AG08396 (cell line): ENCODE results near the gene ITGAV.

ENCODE experiments used
- DNase-seq: peaks from one replicate; pipeline ENCODE4 v3.0.0; 2012; ENCODE audit warnings: low spot score, mixed read lengths

Gene ITGAV

DNA sequence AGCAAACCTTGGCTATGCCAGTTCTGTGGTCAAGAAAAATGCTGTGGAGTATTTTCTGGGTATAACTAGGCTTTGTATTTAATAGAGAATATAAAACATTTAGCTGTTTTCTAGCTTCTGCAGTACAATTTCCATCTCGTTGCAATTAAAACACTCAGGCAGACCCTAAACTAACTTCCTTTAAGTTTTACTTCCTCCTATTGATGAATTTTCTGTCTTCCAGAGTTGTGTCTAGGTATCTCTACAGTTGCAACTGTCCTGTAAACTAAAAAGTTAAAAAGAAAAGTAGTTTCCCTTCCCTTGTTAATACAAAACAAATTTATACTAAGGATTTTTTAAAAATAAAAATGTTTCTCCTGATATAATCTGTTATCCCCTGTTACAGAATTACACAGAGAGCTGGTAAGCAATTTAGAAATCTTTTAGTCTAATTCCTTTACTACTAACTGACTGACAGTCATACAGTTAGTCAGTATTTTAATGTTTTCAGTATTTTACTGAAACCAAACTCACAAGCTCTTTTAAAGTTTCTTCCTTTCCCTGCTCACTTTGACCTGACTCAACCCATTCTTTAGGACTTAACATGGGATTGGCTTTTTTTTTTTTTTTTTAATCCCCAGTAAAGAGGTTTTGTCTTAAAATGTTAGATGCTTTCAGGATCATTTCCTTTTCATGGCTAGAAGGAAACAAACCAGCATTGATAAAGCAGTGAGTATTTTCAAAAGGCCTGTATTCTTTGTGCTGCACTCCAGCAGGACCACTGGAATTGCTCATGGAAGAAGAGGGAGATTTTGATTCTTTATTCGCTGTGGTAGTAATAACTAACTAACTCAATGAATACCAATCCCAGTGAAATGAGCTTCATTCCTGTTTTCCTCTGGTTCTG is 22.9 kb downstream of the ITGAV start:
- no peak for DNase-seq

DNA sequence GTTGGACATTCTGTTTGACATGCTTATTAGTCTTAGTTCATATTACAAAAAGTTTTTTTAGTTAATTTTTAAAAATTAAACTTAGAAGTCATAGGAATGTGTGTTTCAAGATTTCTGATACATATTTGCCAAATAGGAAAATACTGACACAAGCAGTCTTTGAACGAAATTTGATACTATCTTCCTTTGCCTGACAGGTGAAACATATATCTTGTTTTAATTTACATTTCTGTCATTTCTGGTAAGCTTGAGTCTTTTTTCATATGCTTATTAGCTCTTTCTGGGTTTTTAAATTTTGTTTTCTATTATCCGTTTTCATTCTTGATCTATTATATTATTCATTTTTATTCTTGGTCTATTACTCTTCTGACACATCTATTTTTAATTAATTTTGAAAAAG is 24.5 kb downstream of the ITGAV start:
- DNase-seq = no peak

DNA sequence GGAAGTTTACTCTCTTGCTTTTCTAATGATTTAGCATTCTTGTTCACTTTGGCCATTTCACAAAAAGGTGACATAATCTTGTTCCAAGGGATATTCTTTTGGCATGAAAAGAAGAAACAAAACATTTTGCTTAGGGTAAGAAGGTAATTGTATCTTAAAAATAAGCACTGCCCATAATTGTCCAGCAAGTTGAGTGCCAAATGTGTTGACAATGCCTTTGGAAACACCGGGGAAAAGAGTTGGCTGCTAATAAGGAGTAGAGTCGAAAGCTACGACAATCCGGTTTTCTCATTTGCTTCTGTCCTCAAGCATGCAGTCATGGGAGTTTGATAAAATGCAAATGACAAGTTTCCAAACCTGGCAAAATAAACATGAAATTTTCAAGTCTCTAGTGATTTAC is 27.3 kb downstream of the ITGAV start:
- DNase-seq = no peak

DNA sequence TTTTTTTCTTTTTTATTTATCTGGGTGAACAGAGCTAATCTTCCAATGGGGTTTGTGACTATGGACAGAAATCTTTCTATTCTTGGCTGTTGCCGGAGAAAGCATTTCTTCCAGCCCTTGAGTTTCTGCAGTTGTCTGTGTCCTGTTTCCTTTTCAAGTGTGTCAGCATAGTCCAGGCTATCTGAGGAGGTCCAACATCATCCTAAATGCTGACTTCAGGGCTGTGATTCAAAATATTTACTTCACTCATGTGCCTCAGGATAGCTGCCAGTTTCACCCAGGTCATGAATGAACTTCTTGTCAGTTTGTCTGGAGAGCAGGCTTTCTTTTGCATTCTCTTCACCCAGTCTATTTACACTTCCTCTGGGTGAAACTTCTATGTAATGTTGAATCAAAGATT is 27.9 kb downstream of the ITGAV start:
- no peak for DNase-seq

DNA sequence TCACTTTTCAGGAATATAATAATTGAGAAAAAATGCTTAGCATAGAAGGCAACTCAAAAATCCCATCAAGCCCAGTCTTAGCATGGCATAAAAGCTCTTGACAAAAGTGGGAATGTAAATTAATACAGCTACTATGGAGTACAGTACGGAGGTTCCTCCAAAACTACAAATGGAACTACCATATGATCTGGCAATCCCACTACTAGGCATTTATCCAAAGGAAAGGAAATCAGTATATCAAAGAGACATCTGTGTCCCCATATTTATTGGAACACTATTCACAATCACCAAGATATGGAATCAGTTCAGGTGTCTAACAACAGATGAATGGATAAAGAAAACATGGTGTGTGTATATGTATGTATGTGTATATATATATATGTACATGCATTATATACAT is 28.8 kb downstream of the ITGAV start:
- DNase-seq = no peak

DNA sequence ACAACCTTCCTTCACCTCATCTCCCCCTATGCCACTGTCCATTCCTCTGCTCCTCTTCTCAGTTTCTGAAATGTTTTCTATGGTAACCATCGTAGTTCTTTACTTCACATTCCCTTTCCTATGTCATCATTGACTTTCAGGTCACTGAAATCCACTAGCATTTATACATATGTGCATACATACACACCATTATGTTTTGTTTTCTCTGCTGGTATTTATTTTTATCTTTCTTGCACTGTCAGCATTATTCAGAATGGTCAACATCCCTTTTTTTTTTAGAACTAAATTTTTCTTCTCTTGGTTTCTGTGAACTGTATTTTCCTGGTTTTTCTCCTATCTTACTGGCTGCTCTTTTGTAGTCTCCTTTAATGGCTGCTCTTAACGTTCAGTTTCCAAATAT is 33.2 kb downstream of the ITGAV start:
- DNase-seq = no peak

DNA sequence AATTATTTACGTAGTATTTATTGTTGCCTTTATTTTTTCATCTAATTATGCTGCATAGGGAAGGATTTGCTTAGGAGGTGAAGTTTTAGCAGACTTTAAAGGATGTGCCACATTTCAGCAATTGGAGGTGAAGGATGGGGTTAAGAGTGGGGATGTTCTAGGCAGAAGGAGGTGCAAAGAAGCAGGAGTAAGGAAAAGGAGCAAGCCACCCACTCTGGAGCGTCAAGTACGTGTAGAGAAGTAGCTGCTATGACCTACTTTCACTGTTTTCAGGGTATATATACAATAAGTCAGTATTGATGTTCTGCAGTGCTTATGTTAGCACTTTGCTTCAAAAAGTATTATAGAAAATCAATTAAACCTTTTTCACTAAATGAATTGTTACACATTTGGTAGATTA is 34.4 kb downstream of the ITGAV start:
- no peak for DNase-seq

DNA sequence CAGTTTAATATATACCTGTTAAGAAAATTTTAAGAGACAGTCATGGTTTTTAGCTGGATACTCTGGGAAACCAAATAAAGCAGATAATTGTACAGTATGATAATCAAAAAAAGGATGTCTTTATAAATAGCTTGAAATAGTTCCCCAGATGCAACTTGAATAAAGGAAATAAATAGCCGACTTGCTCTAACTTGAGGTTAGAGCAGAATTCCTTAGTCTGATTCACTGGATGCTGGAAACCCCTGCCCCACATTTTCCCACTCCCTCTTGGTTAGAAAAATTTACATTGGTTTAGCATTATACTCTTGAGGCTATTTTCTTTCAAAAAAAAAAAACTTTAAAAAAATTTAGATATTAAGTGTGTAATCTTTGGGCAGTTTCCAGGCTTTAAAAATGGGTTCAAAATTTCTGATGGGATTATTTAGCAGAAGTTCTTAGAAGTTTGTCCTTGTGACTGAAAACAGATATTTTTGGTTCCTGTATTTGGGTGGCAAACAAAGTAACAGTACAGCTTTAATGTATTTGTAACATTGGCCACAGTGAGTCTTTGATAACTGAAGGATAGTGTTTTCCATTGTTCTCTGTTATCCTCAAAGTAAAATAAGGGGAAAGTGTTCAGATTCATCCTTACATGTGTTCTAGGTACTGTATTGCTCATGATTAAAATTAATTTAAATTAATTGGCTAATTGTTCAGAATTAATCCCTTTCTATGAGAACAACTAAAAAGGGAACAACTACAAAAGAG is 39.6 kb downstream of the ITGAV start:
- no peak for DNase-seq

DNA sequence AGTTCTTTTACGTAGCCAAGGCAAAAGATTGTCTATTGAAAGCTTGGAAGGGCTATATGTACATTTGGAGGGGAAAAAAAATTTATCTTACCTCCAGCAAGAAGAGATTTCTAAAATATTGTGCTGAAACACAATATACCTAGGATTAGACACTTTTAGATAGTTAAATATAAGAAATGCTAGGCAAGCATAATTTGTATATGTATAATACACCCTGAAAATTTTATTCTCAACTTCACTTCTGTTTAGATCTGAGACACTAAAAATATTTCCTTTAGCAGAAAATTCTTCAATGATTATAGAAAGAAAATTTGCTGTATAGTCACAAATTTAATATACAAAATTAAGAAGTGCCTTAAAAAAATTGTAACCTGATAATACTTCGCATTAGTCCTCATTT is 42.6 kb downstream of the ITGAV start:
- no peak for DNase-seq

DNA sequence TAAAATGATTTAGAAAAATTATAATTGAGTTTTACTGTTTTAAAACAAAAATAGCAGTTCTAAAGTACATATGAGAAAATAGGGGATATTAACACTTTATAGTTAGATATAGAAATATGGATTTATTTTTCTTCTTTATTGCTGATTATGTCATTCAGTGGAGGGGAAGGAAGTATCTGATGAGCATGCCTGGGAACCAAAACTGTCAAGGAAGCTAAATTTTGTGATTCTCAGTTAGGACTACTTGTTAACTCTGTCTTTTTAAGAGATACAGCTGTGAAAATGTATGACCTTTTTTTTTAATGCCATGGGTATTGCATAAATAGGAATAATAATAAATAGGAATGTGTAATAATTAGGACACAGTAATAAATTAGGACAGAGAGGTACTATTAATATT is 44.8 kb downstream of the ITGAV start:
- no peak for DNase-seq

DNA sequence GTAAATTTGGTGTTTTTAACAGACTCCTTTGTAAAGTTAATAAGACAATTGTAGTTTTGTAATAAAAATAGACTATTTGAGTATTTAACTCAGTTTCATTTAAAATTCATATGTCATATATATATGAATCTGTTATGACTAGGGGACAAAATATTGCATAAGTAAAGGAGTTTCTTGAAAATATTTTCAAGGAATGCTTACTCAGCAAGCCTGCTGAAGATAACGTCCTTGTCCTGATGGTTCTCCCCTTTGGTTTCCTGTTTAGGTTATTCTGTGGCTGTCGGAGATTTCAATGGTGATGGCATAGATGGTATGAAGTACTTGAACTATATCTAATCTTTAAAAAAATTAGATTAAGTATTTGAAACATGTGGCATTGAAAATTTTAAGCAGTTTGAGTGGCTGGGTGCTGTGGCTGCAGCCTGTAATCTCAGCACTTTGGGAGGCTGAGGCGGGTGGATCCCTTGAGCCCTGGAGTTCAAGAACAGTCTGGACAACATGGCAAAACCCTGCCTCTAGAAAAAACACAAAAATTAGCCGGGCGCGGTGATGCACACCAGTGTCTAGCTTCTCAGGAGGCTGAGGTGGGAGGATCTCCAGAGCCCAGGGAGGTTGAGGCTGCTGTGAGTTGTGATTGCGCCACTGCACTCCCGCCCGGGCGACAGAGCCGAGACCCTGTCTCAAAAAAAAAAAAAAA is 47.1 kb downstream of the ITGAV start:
- no peak for DNase-seq

DNA sequence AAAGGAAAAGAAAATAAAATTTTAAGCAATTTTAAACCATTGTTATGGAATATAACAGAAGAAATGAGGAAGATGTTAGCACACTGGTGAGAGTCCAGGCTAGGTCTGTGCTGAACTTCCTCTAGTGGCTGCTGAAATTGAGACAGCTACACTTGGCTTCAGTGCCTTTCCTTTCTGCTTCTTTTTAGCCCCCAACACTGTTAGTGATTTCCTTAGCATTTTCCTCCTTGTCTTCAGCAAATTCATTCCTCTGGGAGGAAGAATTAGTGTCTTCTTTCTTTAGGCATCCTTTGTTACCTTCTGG is 47.6 kb downstream of the ITGAV start:
- no peak for DNase-seq

DNA sequence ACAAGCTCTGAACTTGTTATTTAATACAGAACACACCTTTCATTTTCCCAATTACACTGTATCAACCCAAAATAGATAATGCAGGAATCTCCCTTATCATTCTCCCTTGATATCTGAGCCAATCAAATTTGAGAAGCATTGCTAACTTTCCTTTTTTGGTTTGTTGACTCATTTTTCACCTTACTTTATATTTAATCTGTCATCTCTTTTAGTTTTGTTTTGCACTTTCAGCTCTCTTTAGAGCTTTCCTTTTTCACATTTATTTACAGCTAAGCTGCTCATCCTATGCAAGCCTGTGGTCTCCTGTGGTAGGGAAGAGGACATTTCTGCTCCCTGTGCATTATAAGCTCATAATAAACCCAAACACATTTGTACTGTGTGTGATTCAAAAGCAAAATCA is 50.1 kb downstream of the ITGAV start:
- no peak for DNase-seq

DNA sequence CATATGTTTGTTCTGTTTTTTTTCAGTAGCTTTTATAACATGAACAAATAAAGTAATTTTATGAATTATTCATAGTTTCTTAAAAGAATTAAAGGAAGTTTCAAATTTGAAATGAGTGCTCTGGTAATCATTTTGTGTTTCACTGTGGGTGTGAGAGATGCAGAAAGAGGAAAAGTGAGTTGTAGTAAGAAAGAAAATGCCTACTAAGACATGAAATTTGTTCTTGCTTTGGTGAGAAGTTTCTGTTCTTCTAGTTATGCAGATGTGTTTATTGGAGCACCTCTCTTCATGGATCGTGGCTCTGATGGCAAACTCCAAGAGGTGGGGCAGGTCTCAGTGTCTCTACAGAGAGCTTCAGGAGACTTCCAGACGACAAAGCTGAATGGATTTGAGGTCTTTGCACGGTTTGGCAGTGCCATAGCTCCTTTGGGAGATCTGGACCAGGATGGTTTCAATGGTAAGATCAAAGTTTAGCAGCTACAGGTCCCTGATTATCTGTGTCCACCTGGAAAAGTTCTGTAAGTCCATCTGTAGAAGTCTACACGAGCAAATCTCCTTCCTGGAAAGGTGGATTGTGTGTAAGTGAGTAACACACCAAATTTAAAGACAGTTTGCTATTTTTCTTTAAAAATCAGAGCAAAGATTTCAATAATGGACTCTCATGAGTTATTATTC is 51.4 kb downstream of the ITGAV start:
- DNase-seq = no peak

DNA sequence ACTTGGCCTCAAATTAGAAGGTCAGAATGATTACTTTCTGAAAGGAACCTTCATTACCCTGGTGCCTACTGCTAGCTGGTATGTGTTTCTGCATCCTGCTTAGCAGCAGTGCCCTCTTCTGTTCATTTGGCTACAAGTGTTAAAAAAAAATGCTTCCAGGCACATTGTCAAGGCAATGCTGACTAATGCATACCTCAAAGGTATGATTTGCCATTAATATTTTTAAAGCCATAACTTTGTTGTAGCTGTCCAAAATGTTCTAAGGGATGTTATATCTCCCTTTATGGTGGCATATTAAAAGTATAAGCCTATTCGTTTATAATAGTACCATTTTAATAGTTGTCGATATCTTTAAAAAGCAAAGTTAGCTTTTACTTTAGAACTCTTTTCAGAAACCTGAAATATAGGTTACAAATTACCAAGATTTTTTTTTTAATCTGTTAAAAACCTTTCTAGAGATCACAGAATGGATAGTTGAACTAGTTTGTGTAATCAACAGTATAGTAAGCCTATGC is 52.0 kb downstream of the ITGAV start:
- DNase-seq = peak; percentile 59

DNA sequence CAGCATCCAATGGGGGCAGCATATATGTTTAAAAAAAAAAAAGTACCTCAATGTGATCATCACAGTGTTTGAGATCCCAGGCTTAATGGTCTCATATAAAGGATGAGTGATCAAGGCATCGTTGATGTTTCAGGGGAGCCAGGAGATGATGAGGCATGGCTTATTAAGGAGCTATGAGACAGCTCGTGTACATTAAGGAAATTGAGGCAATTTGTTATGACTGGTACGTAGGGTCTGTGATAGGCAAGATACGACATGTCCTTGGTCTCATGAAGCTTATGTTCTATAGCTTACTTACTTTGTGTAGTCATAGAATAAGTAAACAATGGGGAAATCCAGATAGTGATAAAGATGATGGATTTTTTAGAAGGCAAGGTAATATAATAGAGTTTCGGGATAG is 54.9 kb downstream of the ITGAV start:
- DNase-seq = no peak

DNA sequence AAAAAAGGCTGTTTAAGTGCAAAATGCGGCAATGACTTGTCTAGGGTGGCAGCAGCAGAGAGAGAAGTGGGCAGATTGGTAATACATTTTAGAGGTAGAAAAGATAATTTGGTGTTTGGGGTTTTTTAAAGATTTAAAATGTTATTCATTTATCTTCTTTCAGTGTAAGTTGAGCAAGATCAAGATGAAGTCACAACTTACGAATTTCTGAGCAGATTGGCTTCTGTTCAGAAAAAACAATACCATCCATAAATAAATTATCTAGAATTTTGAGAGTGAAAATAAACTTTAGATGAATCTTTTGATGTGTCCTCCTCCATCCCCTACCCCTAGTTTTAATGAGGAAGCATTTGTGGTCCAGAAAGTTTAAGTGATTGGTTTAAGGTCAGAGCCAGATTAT is 56.1 kb downstream of the ITGAV start:
- peak; percentile 3 for DNase-seq

DNA sequence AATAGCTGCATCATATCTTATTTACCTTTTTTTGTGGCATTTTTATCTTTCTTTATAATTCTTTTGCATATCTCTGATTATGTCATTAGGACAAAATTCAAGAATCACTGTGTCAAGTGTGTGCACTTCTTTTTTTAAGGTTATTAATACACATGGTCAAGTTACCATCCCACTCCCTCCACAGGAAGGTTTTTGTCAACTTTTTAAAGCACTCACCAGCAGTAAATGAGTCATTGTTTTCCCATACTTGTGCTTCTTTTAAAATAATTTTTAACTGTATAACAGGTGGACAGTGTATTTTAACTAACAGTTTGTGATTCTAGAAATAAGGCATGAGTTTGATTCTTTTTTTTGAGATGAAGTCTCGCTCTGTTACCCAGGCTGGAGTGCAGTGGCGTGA is 58.3 kb downstream of the ITGAV start:
- DNase-seq = no peak

DNA sequence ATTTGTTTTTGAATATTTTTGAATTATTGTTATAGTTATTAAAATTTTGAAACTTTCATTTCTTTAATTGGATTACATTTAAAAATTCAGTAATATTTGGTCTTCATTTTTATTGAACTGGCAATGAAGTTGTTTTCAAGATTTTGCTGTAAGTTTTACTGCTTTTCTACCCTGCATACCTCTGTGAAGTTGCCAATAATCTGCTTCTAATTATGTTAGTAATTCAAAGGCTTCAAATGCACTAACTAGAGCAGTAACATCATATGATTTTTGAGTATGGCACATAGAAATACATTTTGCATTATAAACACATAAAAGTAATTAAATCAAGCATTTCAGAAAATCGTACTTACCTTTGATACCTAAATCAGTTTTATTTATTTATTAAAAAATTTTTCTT is 63.7 kb downstream of the ITGAV start:
- DNase-seq = no peak

DNA sequence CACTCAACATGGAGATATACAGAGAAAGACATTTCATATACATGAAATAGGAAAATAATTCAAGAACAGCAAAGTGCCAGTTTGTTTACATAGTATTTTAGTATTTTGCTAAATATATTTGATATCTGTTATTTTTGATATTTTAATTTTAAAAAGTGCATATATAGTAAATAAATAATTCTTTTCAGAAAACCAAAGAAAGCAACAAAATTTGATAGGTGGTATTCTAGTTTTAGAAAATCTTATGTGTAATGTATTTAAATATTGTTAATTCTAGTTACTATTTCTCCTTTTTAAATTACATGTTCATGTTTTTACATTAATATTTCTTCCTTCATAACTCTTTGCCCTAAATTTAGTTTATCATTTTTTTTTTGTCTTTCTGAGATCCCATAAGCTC is 69.5 kb downstream of the ITGAV start:
- DNase-seq = no peak

DNA sequence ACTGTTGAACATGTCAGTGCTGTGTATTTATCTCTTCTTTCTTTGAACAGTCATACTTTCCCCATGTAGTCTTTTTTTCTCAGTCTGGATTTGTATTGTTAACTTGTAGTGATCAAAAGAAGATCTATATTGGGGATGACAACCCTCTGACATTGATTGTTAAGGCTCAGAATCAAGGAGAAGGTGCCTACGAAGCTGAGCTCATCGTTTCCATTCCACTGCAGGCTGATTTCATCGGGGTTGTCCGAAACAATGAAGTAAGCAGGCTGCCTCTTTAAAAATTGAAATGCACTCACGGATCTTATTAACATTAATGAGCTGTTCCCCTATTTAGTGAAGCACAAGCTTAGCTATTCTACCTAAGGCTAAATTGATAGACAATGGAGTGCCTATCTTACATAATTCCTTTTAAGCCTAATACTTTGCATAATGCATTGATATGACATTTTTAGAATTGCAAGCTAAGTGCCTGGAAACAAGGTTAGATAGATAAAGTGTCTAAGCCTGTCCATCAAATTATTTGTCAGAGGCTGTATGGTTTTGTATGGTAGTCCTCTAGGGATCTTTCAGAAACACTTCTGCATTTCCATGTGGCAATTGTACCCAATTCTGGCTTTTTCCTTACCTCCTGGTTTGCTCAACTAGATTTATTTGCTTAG is 74.7 kb downstream of the ITGAV start:
- DNase-seq = no peak

DNA sequence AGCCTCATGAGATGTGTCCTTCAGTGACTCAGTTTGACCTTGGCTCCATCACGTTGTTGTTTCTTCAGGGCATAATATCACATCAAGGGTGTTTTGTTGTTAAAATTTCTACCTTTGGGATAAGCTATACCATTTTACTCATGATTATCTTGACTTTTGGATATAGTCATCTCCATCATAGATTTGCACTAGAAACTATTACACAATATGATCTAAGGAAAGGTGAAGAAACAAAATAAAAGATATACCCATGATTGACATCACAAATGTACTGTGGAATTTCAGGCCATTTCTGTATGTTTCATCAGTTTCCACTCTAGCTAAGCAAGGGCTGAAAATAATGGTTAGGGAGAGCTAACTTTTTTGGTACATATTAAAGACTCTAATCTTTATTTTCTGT is 79.3 kb downstream of the ITGAV start:
- no peak for DNase-seq
